PFSK-1 (cell line): ENCODE data around the gene NEDD4L.

Experiments
- SIN3A ChIP-seq: IDR thresholded peaks from 2 replicates; pipeline ENCODE4 v1.6.1; 2012; ENCODE audit warnings: mild to moderate bottlenecking, low read length, moderate library complexity, borderline replicate concordance; ENCODE audit not compliant: insufficient read depth
- TAF1 ChIP-seq: IDR thresholded peaks from 2 replicates; pipeline ENCODE4 v1.6.1; 2012; ENCODE audit warnings: low read length, control low read depth, borderline replicate concordance; ENCODE audit not compliant: insufficient read depth
- TF ChIP-seq, protein P1 (sequence below), 2 experiments: IDR thresholded peaks; 2 replicates each; pipeline versions ENCODE4 v1.6.1 to v1.8.0; 2011 to 2012; ENCODE audit warnings: low read depth in 2 of 2, low read length in 2 of 2, control low read depth in 1 of 2, inconsistent platforms in 1 of 2, mild to moderate bottlenecking in 1 of 2, moderate library complexity in 1 of 2; ENCODE audit not compliant: insufficient read depth in 1 of 2

- TF ChIP-seq TAF1 (no peak), SIN3A (no peak)
- TF ChIP-seq, protein P1, sequence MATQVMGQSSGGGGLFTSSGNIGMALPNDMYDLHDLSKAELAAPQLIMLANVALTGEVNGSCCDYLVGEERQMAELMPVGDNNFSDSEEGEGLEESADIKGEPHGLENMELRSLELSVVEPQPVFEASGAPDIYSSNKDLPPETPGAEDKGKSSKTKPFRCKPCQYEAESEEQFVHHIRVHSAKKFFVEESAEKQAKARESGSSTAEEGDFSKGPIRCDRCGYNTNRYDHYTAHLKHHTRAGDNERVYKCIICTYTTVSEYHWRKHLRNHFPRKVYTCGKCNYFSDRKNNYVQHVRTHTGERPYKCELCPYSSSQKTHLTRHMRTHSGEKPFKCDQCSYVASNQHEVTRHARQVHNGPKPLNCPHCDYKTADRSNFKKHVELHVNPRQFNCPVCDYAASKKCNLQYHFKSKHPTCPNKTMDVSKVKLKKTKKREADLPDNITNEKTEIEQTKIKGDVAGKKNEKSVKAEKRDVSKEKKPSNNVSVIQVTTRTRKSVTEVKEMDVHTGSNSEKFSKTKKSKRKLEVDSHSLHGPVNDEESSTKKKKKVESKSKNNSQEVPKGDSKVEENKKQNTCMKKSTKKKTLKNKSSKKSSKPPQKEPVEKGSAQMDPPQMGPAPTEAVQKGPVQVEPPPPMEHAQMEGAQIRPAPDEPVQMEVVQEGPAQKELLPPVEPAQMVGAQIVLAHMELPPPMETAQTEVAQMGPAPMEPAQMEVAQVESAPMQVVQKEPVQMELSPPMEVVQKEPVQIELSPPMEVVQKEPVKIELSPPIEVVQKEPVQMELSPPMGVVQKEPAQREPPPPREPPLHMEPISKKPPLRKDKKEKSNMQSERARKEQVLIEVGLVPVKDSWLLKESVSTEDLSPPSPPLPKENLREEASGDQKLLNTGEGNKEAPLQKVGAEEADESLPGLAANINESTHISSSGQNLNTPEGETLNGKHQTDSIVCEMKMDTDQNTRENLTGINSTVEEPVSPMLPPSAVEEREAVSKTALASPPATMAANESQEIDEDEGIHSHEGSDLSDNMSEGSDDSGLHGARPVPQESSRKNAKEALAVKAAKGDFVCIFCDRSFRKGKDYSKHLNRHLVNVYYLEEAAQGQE (IDR thresholded peaks at IDR 0.05; ENCODE audit: insufficient read depth in 1 of 2, low read depth in 2 of 2, low read length in 2 of 2) = no peak
Measured at GRCh38 chr18:58235001-58235436, 191.0 kb downstream of the NEDD4L start.
